Glomerular endothelial cell (primary cell): ENCODE measurements around the gene STX1A. TPM values are rescaled to one million over a fixed set of nuclear protein-coding genes. Genes with fewer than 3 reads are reported as not detected.
"Not testable (repeated sequence)": the region's sequence is repeated elsewhere in the genome, so short reads cannot be mapped to it uniquely, and the experiment has no call there.

Experiments
- DNase-seq: peaks from one replicate; pipeline ENCODE4 v3.0.0-alpha.2; 2011; ENCODE audit warnings: low read depth, low spot score; ENCODE audit errors: extremely low read depth
- total RNA-seq: library from RNA; depleted of rRNA; stranded (reverse); fragments of >200 nt; gene quantifications from 2 replicates; pipeline ENCODE4 v1.2.3, GENCODE V29; 2015

The STX1A gene
- total RNA-seq, 1 donor from 2014 or later: 19.5 TPM

GRCh38 chr7:73655309-73655708, 64.2 kb downstream of the STX1A start:
- not testable (repeated sequence) for DNase-seq

DNA sequence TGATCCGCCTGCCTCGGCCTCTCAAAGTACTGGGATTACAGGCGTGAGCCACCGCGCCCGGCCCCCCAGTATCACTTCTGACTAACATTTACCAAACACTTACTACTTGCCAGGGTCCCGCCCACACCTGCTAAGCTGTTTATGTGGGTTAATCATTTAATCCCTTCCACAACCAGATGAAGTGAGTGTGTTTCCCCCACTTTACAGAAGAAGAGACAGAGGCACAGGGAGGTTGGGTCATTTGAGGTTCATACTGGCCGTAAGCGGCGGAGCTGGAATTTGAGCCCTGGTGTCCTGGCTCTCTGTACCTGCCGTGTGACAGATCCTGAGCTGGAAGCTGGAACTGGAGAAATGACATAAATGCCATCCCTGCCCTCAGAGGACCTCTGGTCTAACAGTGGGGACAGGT, 66.9 kb downstream of the STX1A start:
- DNase-seq: no peak

DNA sequence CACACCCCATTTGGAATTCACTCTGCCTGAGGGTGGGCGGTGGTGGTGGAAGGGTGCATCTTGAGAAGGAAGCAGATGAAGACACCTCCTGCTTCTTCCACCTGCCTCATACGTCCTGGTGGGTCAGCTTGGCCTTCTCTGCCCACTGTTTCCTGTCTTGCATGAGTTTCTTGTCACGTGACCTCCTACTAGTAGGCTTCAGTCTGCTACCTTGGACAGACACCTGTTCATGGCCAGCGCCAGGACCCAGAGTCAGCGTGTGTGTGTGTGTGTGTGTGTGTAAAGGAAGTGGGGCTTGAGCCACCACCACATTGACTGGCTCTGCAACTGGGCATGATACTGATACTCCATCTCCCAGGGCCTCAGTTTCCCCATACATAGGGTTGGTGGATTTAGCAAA, 68.9 kb downstream of the STX1A start:
- DNase-seq: no peak

- DNase-seq: no peak
Measured at GRCh38 chr7:73649576-73649975, 69.9 kb downstream of the STX1A start.

Other genes starting within 250 kb of the STX1A start
- gene BAZ1B, start 197.4 kb downstream of the STX1A start, total RNA-seq: 43.4 and 57.2 TPM in 2 replicates
- 53.7 and 60.2 TPM in 2 replicates for gene BCL7B, start 162.0 kb downstream of the STX1A start, total RNA-seq
- gene TBL2, start 141.1 kb downstream of the STX1A start, total RNA-seq: 43.4 and 70.9 TPM in 2 replicates
- gene MLXIPL, start 95.1 kb downstream of the STX1A start, total RNA-seq: not detected in 2 replicates
- 2.8 and 6.9 TPM in 2 replicates for gene VPS37D, start 51.8 kb downstream of the STX1A start, total RNA-seq
- gene DNAJC30, start 36.2 kb downstream of the STX1A start, total RNA-seq: 4.6 and 5.4 TPM in 2 replicates
- 57.3 and 59.3 TPM in 2 replicates for gene BUD23, start 36.1 kb downstream of the STX1A start, total RNA-seq
- gene ABHD11, start 19.1 kb upstream of the STX1A start, total RNA-seq: 12.4 and 14.3 TPM in 2 replicates
- not detected in 2 replicates for gene CLDN3, start 50.6 kb upstream of the STX1A start, total RNA-seq
- gene CLDN4, start 111.3 kb upstream of the STX1A start, total RNA-seq: 0.93 and 9.4 TPM in 2 replicates
- gene METTL27, start 122.8 kb upstream of the STX1A start, total RNA-seq: 0.41 and 5.3 TPM in 2 replicates
- not detected in 2 replicates for gene TMEM270, start 141.5 kb upstream of the STX1A start, total RNA-seq